Endothelial cell of umbilical vein (primary cell): ENCODE measurements around the gene ATP6V1G3. TPM values are rescaled to one million over a fixed set of nuclear protein-coding genes. Genes with fewer than 3 reads are reported as not detected.

Source experiments
- BruUV-seq: library from RNA; stranded (reverse); fragments of 400-500 nt; replicated peaks from 2 replicates; lab custom pipeline; 2021; lab: Mats Ljungman, UMichigan
- CTCF ChIA-PET: fragments of 300-600, 350-600 bp; sonication (Branson Sonifier 250); formaldehyde crosslinking; loops from one replicate; lab custom pipeline; 2021; ENCODE audit warnings: antibody characterized with exemption, inconsistent platforms; lab: Charles Lee
- POLR2A ChIA-PET: fragments of 300-600, 350-600 bp; sonication (Branson Sonifier 250); formaldehyde crosslinking; loops from one replicate; lab custom pipeline; 2021; ENCODE audit warnings: antibody characterized with exemption, inconsistent platforms; lab: Charles Lee
- DNase-seq: peaks from one replicate; pipeline ENCODE4 v3.0.0-alpha.2; 2011; ENCODE audit warnings: low read depth, low spot score
- FAIRE-seq: peaks from 2 replicates; lab custom pipeline; 2011; peaks lifted over from hg19 to GRCh38; lab: Jason Lieb, UNC
- H2AFZ ChIP-seq: 2 replicates; pipeline ENCODE4 v1.6.0; 2012; ENCODE audit warnings: low read depth, low read length, control low read depth, inconsistent platforms
- H3K27ac ChIP-seq: 2 replicates; pipeline ENCODE4 v1.5.1; 2011; ENCODE audit warnings: low read depth, mild to moderate bottlenecking, control low read depth, low read length, moderate library complexity; ENCODE audit not compliant: insufficient read depth
- H3K27me3 ChIP-seq, 2 experiments: 2 replicates each; pipeline versions ENCODE4 v1.6.0 to v1.6.1; 2011; ENCODE audit warnings: low read length in 2 of 2, mixed read lengths in 1 of 2; ENCODE audit not compliant: control insufficient read depth in 2 of 2, insufficient read depth in 2 of 2
- H3K36me3 ChIP-seq, 2 experiments: 2 replicates in 1 of 2; 3 replicates in 1 of 2; pipeline ENCODE4 v1.5.1; 2011; ENCODE audit warnings: low read length in 2 of 2, mild to moderate bottlenecking in 1 of 2, moderate library complexity in 1 of 2; ENCODE audit not compliant: control insufficient read depth in 2 of 2, insufficient read depth in 2 of 2; ENCODE audit errors: extremely low read depth in 1 of 2
- H3K4me1 ChIP-seq: 3 replicates; pipeline ENCODE4 v1.5.1; 2011; ENCODE audit warnings: mild to moderate bottlenecking, low read length; ENCODE audit not compliant: control insufficient read depth, insufficient read depth; ENCODE audit errors: extremely low read depth
- H3K4me2 ChIP-seq: 2 replicates; pipeline ENCODE4 v1.6.1; 2011; ENCODE audit warnings: low read length, control low read depth, mixed read lengths; ENCODE audit not compliant: insufficient read depth
- H3K4me3 ChIP-seq, 3 experiments: fragments of 200-600 bp in 1 of 3; sonication (generic), shearing (Covaris generic) in 1 of 3; replicated peaks in 1 of 3; 2 replicates each; pipeline ENCODE4 v1.5.1; 2011 to 2016; ENCODE audit warnings: control low read depth in 3 of 3, low read length in 3 of 3, mild to moderate bottlenecking in 2 of 3, inconsistent platforms in 1 of 3, low read depth in 1 of 3, moderate library complexity in 1 of 3; ENCODE audit not compliant: insufficient read depth in 1 of 3
- H3K79me2 ChIP-seq: 2 replicates; pipeline ENCODE4 v1.6.0; 2012; ENCODE audit warnings: low read length, inconsistent platforms; ENCODE audit not compliant: control insufficient read depth, insufficient read depth
- H3K9ac ChIP-seq: replicated peaks from 2 replicates; pipeline ENCODE3; 2011; ENCODE audit warnings: low read length, control low read depth; ENCODE audit not compliant: insufficient read depth; ENCODE audit errors: extremely low read depth
- H3K9me1 ChIP-seq: replicated peaks from 3 replicates; pipeline ENCODE4 v1.6.0; 2011; ENCODE audit warnings: mild to moderate bottlenecking, low read length; ENCODE audit not compliant: control insufficient read depth, insufficient read depth; ENCODE audit errors: extremely low read depth
- H3K9me3 ChIP-seq: replicated peaks from 2 replicates; pipeline ENCODE4 v1.5.1; 2012; ENCODE audit warnings: low read length, inconsistent platforms; ENCODE audit not compliant: control insufficient read depth, insufficient read depth
- H4K20me1 ChIP-seq: replicated peaks from 2 replicates; pipeline ENCODE3; 2011; ENCODE audit warnings: mild to moderate bottlenecking, low read length; ENCODE audit not compliant: control insufficient read depth, insufficient read depth; ENCODE audit errors: extremely low read depth
- CTCF ChIP-seq, 2 donors: IDR thresholded peaks; 1 replicate in 1 of 2; 2 replicates in 1 of 2; pipeline ENCODE4 v1.5.1; 2011; ENCODE audit warnings: low read length in 2 of 2, mild to moderate bottlenecking in 2 of 2, moderate library complexity in 2 of 2, control low read depth in 1 of 2, inconsistent platforms in 1 of 2, low read depth in 1 of 2; ENCODE audit not compliant: insufficient read depth in 1 of 2; ENCODE audit errors: extremely low read depth in 1 of 2
- EZH2 ChIP-seq: IDR thresholded peaks from 2 replicates; pipeline ENCODE4 v1.6.1; 2012; ENCODE audit warnings: borderline replicate concordance, low read depth, mild to moderate bottlenecking, moderate library complexity, low read length, inconsistent platforms; ENCODE audit not compliant: severe bottlenecking
- FOS ChIP-seq: IDR thresholded peaks from 2 replicates; pipeline ENCODE4 v1.6.1; 2011; ENCODE audit warnings: mild to moderate bottlenecking, low read length, moderate library complexity, borderline replicate concordance; ENCODE audit not compliant: insufficient read depth
- GATA2 ChIP-seq: IDR thresholded peaks from 2 replicates; pipeline ENCODE4 v1.7.0; 2011; ENCODE audit warnings: low read depth, mild to moderate bottlenecking, moderate library complexity, mixed read lengths, low read length; ENCODE audit not compliant: insufficient read length, insufficient read depth
- JUN ChIP-seq: IDR thresholded peaks from 2 replicates; pipeline ENCODE4 v1.6.1; 2011; ENCODE audit warnings: borderline replicate concordance, low read depth; ENCODE audit not compliant: insufficient read length, insufficient read depth
- MAX ChIP-seq: IDR thresholded peaks from 2 replicates; pipeline ENCODE4 v1.6.1; 2011; ENCODE audit not compliant: insufficient read depth, insufficient read length
- MYC ChIP-seq: IDR thresholded peaks from one replicate; pipeline ENCODE4 v1.6.1; 2011; ENCODE audit warnings: mild to moderate bottlenecking, low read depth, low read length
- POLR2A ChIP-seq: IDR thresholded peaks from 2 replicates; pipeline ENCODE4 v1.6.1; 2012; ENCODE audit warnings: low read depth, mild to moderate bottlenecking, control low read depth, low read length
- POLR2AphosphoS5 ChIP-seq: IDR thresholded peaks from 2 replicates; pipeline ENCODE4 v1.6.1; 2012; ENCODE audit warnings: low read depth, mild to moderate bottlenecking, control low read depth, low read length, moderate library complexity; ENCODE audit not compliant: insufficient read depth
- dilution Hi-C: fragments of 300-500 bp; cut with MboI; formaldehyde crosslinking; loops from one replicate; pipeline ENCODE4 v1.15.0; 2019; ENCODE audit warnings: low sequenced_read_pairs; ENCODE audit not compliant: extremely low pct_ligation_motif_present
- intact Hi-C: fragments of 100-400 bp; cut with micrococcal nuclease; formaldehyde crosslinking; loops from one replicate; pipeline ENCODE4 v1.10.0; 2022
- polyA plus RNA-seq, 4 experiments: library from polyadenylated mRNA; depleted of rRNA in 3 of 4; stranded (reverse) in 3 of 4; unstranded in 1 of 4; fragments of >200 nt; gene quantifications; 2 replicates each; pipeline versions ENCODE4 v1.2.1 to v1.2.3, GENCODE V29; 2011 to 2012; ENCODE audit warnings: missing spikeins in 1 of 4
- total RNA-seq: library from RNA; stranded (reverse); gene quantifications from 2 replicates; pipeline ENCODE4 v1.2.3, GENCODE V29; 2021

ATP6V1G3 gene
- total and polyA plus RNA-seq, 2 donors (not counting 3 experiments of a cell fraction or from before 2014, with no cell fraction given): not detected

GRCh38 chr1:198531891-198532290, 8.6 kb downstream of the ATP6V1G3 start:
- intact Hi-C loops: no loop called here
- Histone ChIP-seq H3K79me2 (no peaks in the 10 kb centered on the region), H3K27me3 (no peaks in the 10 kb centered on the region), H3K9me3 (no peaks in the 10 kb centered on the region), H3K36me3 (no peaks in the 10 kb centered on the region), H3K4me3 (no peak overlapping the region), H3K9me1 (no peaks in the 10 kb centered on the region), H3K4me2 (no peak overlapping the region), H4K20me1 (no peaks in the 10 kb centered on the region), H3K9ac (no peak overlapping the region), H2AFZ (no peak overlapping the region), H3K27ac (no peak overlapping the region), H3K4me1 (peaks cover 22% of the 10 kb centered on the region)
- no TSS peak for BruUV-seq
- POLR2A ChIA-PET: no interaction called here
- FAIRE-seq (no peak), DNase-seq (no peak)
- dilution Hi-C loops: no loop called here
- CTCF ChIA-PET: no interaction called here
- no peak for TF ChIP-seq POLR2AphosphoS5
- no peak for TF ChIP-seq POLR2A
- TF ChIP-seq FOS: no peak
- no peak for TF ChIP-seq GATA2
- no peak for TF ChIP-seq CTCF (IDR thresholded peaks at IDR 0.05; ENCODE audit: extremely low read depth in 1 of 2, insufficient read depth in 1 of 2, low read depth in 1 of 2, low read length in 2 of 2)
- TF ChIP-seq MAX: no peak
- no peak for TF ChIP-seq JUN
- no peak for TF ChIP-seq EZH2
- TF ChIP-seq MYC: no peak
